Neural cell (in vitro differentiated cells): Measurements from ENCODE around the gene NOTUM. TPM values are rescaled to one million over a fixed set of nuclear protein-coding genes. Genes with fewer than 3 reads are reported as not detected.

Experiments
- H2AFZ ChIP-seq: fragments of 200-600, 300-800 bp; sonication (generic), shearing (Covaris generic); 2 replicates; pipeline ENCODE4 v1.6.0; 2014; ENCODE audit warnings: low read depth, mild to moderate bottlenecking, antibody characterized with exemption, low read length, moderate library complexity
- H3F3A ChIP-seq: fragments of 200-600 bp; shearing (Covaris generic); 2 replicates; pipeline ENCODE4 v1.6.1; 2016; ENCODE audit warnings: mild to moderate bottlenecking, moderate library complexity, mixed read lengths, antibody characterized with exemption, low read length; ENCODE audit not compliant: insufficient read depth, poor library complexity, severe bottlenecking
- H3K27ac ChIP-seq: fragments of 200-600, 300-800 bp; sonication (generic), shearing (Covaris generic); 2 replicates; pipeline ENCODE4 v1.5.1; 2014; ENCODE audit warnings: mild to moderate bottlenecking, low read length, moderate library complexity
- H3K27me3 ChIP-seq: fragments of 300-800, 200-600 bp; sonication (generic), shearing (Covaris generic); 2 replicates; pipeline ENCODE4 v1.6.0; 2014; ENCODE audit warnings: mild to moderate bottlenecking, low read depth, low read length, moderate library complexity; ENCODE audit not compliant: insufficient read depth
- H3K36me3 ChIP-seq: fragments of 300-800, 200-600 bp; sonication (generic), shearing (Covaris generic); 2 replicates; pipeline ENCODE4 v1.5.1; 2014; ENCODE audit warnings: mild to moderate bottlenecking, antibody characterized with exemption, low read length, moderate library complexity; ENCODE audit not compliant: insufficient read depth
- H3K4me2 ChIP-seq: fragments of 300-800, 200-600 bp; sonication (generic), shearing (Covaris generic); 2 replicates; pipeline ENCODE4 v1.6.0; 2014; ENCODE audit warnings: mild to moderate bottlenecking, low read length
- H3K4me3 ChIP-seq: fragments of 300-800, 200-600 bp; sonication (generic), shearing (Covaris generic); 2 replicates; pipeline ENCODE4 v1.5.1; 2014; ENCODE audit warnings: mild to moderate bottlenecking, low read length, moderate library complexity
- H3K79me2 ChIP-seq: fragments of 200-600 bp; shearing (Covaris generic); replicated peaks from 2 replicates; pipeline ENCODE4 v1.6.0; 2014; ENCODE audit warnings: mild to moderate bottlenecking, low read length, moderate library complexity; ENCODE audit not compliant: insufficient read depth
- H3K9ac ChIP-seq: fragments of 300-800, 200-600 bp; sonication (generic), shearing (Covaris generic); 2 replicates; pipeline ENCODE4 v1.6.1; 2016; ENCODE audit warnings: mild to moderate bottlenecking, low read length, mixed read lengths
- H3K9me2 ChIP-seq: fragments of 200-600 bp; shearing (Covaris generic); 2 replicates; pipeline ENCODE4 v1.6.1; 2016; ENCODE audit warnings: mild to moderate bottlenecking, low read length, mixed read lengths; ENCODE audit not compliant: insufficient read depth
- H3K9me3 ChIP-seq: fragments of 200-600, 300-800 bp; sonication (generic), shearing (Covaris generic); 2 replicates; pipeline ENCODE4 v1.6.1; 2016; ENCODE audit warnings: mild to moderate bottlenecking, mixed run types, low read length, moderate library complexity, mixed read lengths
- H4K20me1 ChIP-seq: fragments of 200-600 bp; shearing (Covaris generic); 2 replicates; pipeline ENCODE4 v1.6.1; 2016; ENCODE audit warnings: mild to moderate bottlenecking, mixed run types; ENCODE audit not compliant: insufficient read depth
- EP300 ChIP-seq: fragments of 450-650 bp; conservative IDR thresholded peaks from 2 replicates; pipeline ENCODE4 v1.6.1; 2014; ENCODE audit warnings: antibody characterized with exemption, mild to moderate bottlenecking, moderate library complexity; ENCODE audit not compliant: poor library complexity, severe bottlenecking
- EZH2 ChIP-seq: fragments of 200-600, 300-800 bp; shearing (Covaris generic), sonication (generic); IDR thresholded peaks from 2 replicates; pipeline ENCODE4 v1.6.1; 2014; ENCODE audit warnings: antibody characterized with exemption, low read length, borderline replicate concordance, mild to moderate bottlenecking; ENCODE audit not compliant: insufficient read depth, poor library complexity, severe bottlenecking
- MXI1 ChIP-seq: fragments of 450-650 bp; conservative IDR thresholded peaks from 2 replicates; pipeline ENCODE4 v1.6.1; 2014; ENCODE audit warnings: antibody characterized with exemption, mild to moderate bottlenecking; ENCODE audit not compliant: poor library complexity, severe bottlenecking
- POLR2AphosphoS5 ChIP-seq: IDR thresholded peaks from 2 replicates; pipeline ENCODE4 v1.6.1; 2012
- RAD21 ChIP-seq: fragments of 450-650 bp; conservative IDR thresholded peaks from 2 replicates; pipeline ENCODE4 v1.6.1; 2014; ENCODE audit warnings: antibody characterized with exemption, mild to moderate bottlenecking, moderate library complexity
- SMC3 ChIP-seq: fragments of 450-650 bp; conservative IDR thresholded peaks from 2 replicates; pipeline ENCODE4 v1.6.1; 2014; ENCODE audit warnings: antibody characterized with exemption, mild to moderate bottlenecking, moderate library complexity; ENCODE audit not compliant: poor library complexity
- TAF1 ChIP-seq: IDR thresholded peaks from 2 replicates; pipeline ENCODE4 v1.6.1; 2012; ENCODE audit warnings: low read depth
- polyA plus RNA-seq: library from polyadenylated mRNA; depleted of rRNA; stranded (reverse); fragments of >200 nt; gene quantifications from 2 replicates; pipeline ENCODE4 v1.2.3, GENCODE V29; 2014
- TF ChIP-seq, protein P1 (sequence below): fragments of 450-650 bp; IDR thresholded peaks from 2 replicates; pipeline ENCODE4 v1.5.1; 2014; ENCODE audit warnings: antibody characterized with exemption, mild to moderate bottlenecking, moderate library complexity; ENCODE audit not compliant: poor library complexity, severe bottlenecking
- TF ChIP-seq, protein P2 (sequence below): IDR thresholded peaks from 2 replicates; pipeline ENCODE4 v1.6.1; 2012; ENCODE audit warnings: borderline replicate concordance

Gene NOTUM
- polyA plus RNA-seq, 1 donor from 2014 or later: not detected

DNA sequence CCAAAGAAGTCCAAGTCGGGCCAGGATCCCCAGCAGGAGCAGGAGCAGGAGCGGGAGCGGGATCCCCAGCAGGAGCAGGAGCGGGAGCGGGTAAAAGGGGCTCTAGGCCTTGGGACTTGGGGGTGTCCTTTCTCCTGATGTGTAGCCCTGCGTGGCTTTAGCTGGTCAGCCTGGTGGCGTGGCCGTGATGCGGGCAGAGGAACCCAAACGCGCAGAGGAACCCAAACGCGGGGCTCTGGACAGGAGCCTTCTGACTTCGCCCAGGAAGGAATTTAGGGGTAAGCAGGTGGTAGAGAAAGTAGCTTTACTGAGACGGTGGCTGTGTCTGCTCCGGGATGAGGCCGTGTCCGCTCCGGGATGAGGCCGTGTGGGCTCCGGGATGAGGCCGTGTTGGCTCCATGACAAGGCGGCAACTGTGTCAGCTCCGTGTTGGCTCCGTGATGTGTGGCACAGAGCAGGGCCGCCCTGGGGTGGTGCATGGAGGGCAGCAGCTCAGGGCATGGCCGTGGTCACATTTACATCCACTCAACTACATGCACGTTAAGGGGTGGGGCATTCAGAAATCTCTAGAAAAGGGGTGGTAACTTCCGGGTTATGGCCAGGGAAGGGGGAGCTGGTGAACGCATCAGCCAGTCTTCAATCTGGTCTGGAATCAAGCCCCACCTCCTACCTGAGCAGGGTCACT lies 35.9 kb upstream of the NOTUM start:
- Histone ChIP-seq H3K79me2 (no peaks in the 10 kb centered on the region), H4K20me1 (no peaks in the 10 kb centered on the region), H3K27ac (no peak overlapping the region), H2AFZ (no peak overlapping the region), H3K9me3 (no peaks in the 10 kb centered on the region), H3F3A (no peaks in the 10 kb centered on the region), H3K27me3 (no peaks in the 10 kb centered on the region), H3K4me2 (no peak overlapping the region), H3K4me3 (no peak overlapping the region), H3K36me3 (no peaks in the 10 kb centered on the region), H3K9me2 (no peaks in the 10 kb centered on the region), H3K9ac (no peak overlapping the region)
- TF ChIP-seq EP300 (no peak), EZH2 (no peak), SMC3 (no peak), MXI1 (no peak), TAF1 (no peak), POLR2AphosphoS5 (no peak), RAD21 (no peak)
- TF ChIP-seq, protein P1, sequence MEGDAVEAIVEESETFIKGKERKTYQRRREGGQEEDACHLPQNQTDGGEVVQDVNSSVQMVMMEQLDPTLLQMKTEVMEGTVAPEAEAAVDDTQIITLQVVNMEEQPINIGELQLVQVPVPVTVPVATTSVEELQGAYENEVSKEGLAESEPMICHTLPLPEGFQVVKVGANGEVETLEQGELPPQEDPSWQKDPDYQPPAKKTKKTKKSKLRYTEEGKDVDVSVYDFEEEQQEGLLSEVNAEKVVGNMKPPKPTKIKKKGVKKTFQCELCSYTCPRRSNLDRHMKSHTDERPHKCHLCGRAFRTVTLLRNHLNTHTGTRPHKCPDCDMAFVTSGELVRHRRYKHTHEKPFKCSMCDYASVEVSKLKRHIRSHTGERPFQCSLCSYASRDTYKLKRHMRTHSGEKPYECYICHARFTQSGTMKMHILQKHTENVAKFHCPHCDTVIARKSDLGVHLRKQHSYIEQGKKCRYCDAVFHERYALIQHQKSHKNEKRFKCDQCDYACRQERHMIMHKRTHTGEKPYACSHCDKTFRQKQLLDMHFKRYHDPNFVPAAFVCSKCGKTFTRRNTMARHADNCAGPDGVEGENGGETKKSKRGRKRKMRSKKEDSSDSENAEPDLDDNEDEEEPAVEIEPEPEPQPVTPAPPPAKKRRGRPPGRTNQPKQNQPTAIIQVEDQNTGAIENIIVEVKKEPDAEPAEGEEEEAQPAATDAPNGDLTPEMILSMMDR: no peak
- TF ChIP-seq, protein P2, sequence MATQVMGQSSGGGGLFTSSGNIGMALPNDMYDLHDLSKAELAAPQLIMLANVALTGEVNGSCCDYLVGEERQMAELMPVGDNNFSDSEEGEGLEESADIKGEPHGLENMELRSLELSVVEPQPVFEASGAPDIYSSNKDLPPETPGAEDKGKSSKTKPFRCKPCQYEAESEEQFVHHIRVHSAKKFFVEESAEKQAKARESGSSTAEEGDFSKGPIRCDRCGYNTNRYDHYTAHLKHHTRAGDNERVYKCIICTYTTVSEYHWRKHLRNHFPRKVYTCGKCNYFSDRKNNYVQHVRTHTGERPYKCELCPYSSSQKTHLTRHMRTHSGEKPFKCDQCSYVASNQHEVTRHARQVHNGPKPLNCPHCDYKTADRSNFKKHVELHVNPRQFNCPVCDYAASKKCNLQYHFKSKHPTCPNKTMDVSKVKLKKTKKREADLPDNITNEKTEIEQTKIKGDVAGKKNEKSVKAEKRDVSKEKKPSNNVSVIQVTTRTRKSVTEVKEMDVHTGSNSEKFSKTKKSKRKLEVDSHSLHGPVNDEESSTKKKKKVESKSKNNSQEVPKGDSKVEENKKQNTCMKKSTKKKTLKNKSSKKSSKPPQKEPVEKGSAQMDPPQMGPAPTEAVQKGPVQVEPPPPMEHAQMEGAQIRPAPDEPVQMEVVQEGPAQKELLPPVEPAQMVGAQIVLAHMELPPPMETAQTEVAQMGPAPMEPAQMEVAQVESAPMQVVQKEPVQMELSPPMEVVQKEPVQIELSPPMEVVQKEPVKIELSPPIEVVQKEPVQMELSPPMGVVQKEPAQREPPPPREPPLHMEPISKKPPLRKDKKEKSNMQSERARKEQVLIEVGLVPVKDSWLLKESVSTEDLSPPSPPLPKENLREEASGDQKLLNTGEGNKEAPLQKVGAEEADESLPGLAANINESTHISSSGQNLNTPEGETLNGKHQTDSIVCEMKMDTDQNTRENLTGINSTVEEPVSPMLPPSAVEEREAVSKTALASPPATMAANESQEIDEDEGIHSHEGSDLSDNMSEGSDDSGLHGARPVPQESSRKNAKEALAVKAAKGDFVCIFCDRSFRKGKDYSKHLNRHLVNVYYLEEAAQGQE: no peak

- Histone ChIP-seq H3K4me2 (no peak overlapping the region), H3K4me3 (no peak overlapping the region), H3K9me3 (no peaks in the 10 kb centered on the region), H3K9me2 (no peaks in the 10 kb centered on the region), H3K36me3 (no peaks in the 10 kb centered on the region), H3K79me2 (no peaks in the 10 kb centered on the region), H3F3A (no peaks in the 10 kb centered on the region), H2AFZ (no peak overlapping the region), H3K27me3 (no peaks in the 10 kb centered on the region), H4K20me1 (no peaks in the 10 kb centered on the region), H3K9ac (no peak overlapping the region), H3K27ac (no peak overlapping the region)
- TF ChIP-seq POLR2AphosphoS5: no peak
- TF ChIP-seq EZH2: no peak
- no peak for TF ChIP-seq RAD21
- TF ChIP-seq TAF1: no peak
- no peak for TF ChIP-seq EP300
- TF ChIP-seq, protein P1: no peak
- no peak for TF ChIP-seq SMC3
- TF ChIP-seq, protein P2: no peak
- TF ChIP-seq MXI1: no peak
These were observed 35.3 kb upstream of the NOTUM start for GRCh38 chr17:81996232-81996756.
